NCI-H345 (cell line): ENCODE results near the gene JMJD6.

Experiments
- DNase-seq: peaks from one replicate; lab custom pipeline; 2025; lab: John Stamatoyannopoulos, UW

Gene JMJD6

DNA sequence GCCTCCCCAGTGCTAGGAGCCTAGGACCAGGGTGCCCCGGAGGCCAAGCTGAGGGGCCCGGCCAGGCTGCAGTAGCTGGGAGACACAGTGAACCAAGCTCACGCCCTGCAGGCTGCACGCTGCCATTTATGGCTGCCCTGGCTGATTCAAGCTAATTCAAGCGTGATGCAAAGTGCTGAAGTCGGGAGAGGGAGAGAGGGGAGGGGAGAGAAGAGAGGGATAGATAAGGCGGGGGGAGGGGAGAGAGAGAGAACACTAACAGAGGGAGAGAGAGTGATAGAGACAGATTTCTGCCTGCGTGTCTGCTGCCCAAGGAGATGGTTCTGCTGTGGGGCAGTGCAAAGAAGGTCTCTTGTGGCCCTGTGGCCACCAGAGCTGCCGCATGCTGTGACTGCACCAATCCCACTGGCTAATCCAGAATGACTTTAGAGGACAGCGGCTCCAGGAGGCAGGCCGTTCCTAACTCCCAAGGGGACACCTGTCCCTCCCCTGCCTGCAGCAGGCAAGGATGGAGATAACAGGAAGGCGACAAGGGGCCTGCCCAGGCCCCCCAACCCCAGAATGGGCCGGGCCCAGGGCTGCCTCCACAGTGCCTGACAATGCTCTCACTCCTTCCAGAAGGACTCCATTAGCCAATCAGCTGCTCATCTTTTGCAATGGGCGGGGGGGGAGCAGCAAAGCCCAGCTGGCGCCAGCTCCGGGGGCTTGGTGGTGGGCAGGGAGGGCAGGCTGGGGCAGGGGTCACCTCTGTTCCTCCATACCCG lies 28.5 kb downstream of the JMJD6 start:
- peak; percentile 89 for DNase-seq

DNA sequence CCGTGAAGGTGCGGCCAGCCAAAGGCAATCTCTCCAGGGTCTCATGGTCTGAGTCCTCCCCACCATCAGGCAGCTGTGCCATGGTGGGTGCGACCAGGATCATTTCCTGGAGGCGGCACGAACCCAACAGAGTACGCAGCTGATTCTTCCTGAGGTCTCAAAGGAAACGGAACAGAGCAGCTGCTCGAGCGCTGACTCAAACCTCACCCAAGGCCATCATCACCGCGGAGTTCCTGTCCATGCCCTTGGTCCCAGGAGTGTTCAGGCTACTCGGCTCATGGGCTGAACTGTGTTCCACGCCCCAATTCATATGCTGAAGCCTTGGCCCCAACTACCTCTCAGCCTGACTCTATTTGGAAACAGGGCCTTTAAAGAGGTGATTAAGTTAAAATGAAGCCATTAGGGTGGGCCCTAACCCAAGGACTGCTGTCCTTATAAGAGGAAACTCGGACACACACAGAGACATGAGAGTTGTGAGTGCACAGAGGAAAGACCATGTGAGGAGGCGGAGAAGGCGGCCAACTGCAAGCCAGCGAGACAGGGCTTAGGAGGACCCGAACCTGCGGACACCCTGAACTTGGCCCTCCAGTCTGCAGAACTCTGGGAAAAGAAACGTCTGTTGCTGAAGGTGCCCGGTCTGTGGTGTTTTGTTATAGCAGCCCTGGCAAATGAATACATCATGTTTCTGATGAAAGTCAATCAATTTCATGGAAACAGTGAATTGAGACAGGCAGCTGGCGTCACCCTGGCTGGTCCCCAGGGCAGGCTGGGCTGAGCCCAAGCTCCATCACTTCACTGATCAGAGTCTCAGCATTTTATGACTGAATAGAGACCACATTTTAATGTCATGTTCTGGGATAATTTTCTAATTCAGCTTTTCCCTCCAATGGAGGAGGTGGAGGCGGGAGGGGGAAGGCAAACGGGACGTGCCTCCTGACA lies 29.4 kb downstream of the JMJD6 start:
- no peak for DNase-seq

DNA sequence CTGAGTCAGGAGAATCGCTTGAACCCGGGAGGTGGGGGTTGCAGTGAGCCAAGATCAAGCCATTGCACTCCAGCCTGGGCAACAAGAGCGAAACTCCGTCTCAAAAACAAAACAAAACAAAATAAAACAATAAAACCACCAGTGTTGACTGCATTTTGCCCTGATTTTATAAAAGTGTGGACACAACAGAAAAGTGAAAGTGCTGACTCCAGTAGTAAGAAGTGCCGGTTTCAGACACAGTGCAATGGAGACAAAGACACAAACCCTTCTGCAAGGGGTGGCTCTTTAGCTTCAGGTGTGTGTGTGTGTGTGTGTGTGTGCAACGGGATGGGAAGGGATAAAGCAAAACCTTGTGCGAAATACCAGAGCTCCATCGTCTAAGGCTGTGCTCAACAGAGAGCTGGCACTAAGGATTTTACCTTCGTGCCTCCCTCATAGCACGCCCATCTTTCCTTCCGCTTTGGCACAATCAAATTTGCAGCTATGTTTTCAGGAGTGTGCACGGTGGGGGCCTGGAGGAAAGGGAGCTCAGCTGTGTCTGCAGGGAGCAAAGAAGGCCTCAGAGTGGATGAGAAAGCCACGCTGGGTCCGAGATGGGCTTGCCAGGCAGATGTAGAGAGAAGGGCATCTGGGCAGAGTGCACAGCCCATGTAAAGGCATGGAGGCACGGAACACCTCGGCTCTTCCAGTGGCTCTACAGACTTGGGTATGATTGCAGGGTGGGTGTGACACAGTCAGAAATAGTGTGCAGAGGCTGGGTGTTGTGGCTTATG lies 31.2 kb downstream of the JMJD6 start:
- no peak for DNase-seq

DNA sequence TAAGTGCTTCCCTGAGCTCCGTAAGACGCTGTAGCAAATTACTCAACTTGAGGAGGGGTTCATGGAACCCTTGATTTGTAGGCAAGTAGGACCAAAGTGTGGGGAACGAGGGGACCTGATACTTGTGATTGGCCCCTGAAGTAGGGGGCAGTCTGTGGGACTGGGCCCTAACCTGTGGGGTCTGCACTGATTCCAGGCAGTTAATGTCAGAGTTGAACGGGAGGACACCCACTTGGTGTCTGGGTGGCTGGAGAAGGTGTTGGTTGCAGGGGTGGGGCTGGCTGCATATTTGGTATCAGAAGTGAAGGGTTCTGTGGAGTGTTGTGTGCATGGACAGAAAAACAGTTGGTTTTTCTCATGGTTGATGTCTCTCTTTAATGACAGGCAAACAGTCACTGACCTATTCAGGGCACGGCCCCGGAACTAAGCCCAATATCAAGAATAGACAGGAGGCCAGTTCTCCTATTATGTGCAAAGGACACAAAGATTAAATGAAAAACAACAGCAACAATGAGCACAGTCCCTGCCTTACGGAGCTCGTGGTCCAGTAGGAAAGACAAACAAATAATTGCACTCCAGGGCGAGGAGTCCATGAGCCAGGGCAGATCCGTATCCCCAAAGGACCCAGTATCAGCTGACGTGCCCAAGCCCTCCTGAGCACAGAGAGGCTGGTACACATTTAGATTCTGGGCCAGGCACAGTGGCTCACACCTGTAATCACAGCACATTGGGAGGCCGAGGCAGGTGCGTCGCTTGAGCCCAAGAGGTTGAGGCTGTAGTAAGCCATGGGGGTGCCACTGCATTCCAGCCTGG lies 34.8 kb downstream of the JMJD6 start:
- no peak for DNase-seq

DNA sequence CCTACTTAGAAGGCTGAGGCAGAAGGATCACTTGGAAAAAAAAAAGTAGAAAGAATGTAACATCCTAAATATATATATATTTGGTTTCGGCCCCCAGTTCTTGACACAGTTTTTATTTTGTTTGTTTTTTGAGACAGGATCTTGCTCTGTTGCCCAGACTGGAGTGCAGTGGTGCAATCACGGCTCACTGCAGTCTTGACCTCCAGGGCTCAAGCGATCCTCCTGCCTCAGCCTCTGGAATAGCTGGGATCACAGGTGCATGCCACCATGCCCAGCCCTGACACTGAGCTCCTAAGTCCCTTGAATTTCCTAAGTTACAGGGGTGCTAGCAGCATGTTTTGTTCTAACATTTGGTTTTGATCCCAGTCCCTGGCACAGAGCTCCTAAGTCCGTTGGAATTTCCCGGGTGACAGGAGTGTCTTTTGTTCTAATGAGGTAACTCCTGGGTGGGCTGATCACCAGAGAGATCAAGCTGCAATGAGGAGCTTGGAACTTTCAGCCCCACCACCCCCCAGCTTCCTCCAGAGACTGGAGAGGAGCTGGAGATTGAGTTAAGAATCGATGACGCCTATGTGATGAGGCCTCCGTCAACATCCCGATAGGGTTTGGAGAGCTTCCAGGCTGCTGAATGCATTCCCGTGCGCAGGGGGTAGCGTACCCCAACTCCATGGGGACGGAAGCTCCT lies 35.7 kb downstream of the JMJD6 start:
- DNase-seq = no peak

DNA sequence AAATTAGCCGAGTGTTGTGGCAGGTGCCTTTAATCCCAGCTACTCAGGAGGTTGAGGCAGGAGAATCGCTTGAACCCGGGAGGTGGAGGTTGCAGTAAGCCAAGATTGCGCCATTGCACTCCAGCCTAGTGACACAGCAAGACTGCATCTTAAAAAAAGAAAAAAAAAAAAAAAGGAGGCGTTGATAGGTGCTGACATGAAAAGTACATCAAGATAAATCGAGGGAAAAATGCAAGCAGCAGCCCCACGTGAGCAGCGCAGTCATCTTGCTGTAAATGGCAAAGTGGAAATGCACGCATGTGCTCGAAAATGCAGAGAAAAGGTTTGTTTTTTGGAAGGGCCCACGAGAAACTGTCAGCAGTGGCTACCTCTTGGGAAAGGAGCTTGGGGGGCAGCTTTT lies 36.5 kb downstream of the JMJD6 start:
- no peak for DNase-seq

DNA sequence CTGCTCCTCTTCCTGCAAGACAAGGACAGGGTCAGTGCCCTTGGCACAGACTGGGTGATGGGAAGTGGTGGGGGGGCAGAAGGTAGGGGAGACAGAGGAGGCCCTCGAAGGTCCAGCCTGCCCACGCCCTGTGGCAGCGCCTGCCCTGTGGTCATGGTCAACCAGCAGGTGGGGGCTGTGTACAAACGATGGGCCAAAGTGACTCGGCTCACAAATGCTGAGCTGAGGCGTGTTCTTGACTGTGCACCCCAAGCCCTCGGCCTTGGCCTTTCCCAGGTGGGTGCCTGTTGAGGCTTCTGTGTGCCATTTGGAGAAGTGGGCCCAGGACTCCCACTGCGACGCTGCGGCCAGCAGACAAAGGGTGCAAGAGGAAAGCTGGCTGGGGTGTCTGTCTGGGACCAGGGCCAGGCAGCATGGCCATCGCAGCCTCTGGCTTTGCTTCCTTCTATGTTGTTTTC lies 38.2 kb downstream of the JMJD6 start:
- DNase-seq = no peak

DNA sequence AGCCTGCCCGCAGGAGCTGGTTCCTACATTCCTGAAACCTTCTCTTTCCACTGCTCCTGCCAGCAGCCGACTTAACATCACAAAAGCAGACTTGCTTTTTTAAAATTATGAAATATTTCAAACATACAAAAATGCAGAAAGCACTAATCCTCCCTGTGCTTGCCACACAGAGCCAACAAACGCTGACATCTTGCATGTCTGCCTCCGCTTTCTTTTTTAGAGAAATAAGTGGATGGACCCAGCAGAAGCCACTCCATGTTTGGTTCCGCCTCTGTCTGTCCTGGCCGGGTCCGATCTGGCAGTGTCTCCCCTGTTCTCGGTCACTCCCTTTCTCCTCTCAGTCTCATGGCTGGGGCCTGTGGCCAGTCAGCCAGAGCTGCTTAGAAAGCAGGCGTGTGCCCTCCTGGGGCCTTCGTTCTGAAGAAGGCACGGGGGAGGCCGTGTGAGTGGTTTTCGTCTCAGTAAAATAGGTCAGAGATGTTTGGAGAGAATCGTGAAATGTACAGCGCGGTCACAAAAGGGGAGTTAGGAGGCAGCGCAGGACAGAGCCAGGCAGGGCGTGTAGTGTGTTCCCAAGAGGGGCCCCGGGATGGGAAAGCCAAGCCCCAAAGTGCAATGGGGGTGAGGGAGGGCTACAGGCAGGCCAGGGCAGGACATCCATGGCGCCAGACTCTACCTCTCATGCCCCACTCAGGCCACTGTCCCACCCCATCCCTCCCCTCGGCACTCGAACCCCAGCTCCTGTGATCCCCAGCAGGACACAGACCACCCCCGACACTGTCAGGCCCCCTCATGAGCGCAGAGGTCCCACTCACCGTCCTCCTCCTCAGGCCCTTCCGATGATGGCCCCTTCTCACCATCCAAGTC lies 38.9 kb downstream of the JMJD6 start:
- DNase-seq = no peak

DNA sequence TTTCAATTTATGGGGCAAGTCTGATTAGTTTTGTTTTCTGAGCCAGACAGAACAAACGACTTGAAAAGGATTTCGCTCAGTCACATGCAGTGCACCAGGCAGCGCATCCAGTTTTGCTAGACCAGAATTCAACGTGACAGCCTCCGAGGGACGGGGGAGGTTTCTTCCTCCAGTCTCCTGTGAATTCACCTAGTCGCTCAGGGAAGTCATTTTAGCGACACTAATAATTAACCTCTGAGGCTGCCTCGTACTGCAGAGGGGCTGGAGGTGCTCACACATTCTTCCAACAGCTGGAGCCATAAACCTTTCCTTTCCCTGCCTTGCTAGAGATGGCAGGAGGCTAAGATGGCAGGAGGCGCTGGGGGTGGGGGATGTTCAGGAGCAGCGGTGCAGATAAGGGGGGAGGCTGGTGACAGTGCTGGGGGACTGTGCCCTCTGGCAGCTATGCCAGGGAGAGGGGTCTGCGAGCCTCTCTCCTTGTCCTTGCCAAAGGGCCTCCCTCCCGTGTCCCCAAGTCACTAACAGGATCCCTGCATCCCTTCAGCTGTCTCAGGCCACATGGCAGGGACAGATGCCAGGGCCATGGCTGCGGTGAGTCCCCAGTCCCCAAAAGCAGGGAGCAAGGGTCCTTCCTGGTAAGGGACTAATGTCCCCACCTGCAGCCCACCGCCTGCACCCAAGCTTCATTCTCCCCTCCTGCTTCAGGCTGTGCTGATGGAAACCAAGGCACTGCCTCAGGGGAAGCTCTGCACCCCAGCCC lies 39.7 kb downstream of the JMJD6 start:
- DNase-seq = no peak

DNA sequence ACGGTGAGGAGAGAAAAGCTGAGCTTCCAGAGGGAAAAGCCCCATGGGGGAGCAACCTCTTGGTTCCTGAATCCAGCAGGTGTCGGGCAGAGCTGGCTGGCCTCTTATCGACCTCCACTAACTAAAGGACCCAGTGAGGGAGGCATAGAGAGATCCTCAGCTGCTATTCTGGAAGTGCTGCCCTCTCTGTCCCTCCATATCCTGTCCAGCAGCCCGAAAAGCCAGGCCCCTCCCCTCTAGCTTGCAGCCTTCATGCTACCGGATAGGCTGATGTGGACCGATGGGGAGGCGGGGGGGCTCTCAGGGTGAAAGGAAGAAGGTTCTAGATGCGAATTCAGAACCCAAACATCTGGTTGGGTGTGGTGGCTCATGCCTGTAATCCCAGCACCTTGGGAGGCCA lies 40.6 kb downstream of the JMJD6 start:
- no peak for DNase-seq

DNA sequence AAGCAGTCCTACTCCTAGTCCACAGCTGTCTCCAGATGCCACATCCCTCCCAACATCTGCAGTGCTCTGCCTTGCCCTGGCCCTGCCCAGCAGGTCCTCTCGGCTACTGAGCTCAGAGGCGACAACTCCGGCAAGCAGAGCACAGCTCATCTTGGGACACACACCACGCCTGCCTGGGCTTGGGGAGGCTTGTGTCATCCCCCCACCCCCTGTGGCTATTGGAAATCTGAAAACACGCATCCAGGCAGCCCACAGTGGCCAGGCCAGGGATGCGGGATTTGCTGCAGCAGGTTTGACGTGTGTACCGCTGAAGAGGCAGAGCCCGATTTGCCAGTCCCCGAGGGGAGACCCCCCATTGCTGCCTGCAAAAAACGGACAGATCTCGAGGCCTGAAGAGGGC lies 41.0 kb downstream of the JMJD6 start:
- DNase-seq = no peak

DNA sequence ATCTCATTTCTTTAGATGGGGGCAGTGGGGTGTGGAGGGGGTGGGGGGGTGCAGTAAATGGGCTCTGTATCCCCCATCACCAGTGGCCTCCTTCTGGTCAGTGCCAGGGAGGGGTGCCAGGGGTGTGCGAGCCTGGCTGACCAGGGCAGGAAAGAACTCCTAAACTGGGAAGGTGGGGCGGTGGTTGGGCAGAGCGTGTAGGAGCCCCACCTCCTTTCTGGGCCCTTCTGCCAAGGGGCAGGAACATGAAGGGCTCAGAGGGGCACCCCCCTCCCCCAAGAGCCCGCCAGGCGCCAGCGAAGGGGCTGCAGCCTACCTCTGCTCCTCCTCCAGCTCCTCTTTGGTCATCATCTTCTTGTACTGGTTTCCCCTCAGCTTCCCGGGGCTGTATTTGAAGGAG lies 41.6 kb downstream of the JMJD6 start:
- no peak for DNase-seq

DNA sequence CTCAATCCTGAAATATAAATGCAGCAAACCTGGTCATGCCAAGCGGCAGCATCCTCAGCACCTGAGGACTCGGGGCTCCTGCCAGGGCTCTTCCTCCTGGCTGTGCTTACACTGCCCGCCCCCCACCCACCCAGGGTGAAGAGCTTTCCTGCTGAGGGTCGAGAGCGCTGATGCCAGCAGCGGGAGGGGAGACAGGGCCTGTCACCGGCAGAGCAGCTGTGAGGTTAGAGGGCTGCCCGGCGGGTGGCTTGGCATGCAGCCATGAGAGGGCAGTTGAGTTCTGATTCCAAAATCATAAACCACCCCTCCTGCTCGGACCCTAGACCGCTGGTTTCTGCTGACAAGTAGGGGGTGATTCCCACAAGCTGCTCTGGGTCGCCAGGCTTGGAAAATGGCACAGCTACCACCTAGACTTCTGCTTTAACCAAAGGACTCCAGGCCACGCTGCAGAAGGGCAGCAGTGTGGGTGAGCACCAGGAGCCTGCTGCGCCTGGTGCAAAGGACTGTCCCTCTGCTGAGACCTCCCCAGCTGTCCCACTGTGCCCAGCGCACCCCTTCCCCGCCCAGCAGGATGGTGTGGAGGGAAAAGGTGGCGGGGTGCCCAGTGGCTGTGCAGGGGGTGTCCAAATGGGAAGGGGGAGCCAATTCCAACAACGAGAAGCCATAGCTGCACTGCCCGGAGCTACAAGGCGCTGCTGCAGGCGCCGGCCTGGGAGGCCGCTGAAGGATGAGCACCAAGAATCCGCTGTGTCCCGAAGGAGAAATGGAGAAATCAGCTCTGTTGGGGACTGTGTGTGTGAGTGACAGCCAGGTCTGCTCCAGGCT lies 42.3 kb downstream of the JMJD6 start:
- peak; percentile 32 for DNase-seq

DNA sequence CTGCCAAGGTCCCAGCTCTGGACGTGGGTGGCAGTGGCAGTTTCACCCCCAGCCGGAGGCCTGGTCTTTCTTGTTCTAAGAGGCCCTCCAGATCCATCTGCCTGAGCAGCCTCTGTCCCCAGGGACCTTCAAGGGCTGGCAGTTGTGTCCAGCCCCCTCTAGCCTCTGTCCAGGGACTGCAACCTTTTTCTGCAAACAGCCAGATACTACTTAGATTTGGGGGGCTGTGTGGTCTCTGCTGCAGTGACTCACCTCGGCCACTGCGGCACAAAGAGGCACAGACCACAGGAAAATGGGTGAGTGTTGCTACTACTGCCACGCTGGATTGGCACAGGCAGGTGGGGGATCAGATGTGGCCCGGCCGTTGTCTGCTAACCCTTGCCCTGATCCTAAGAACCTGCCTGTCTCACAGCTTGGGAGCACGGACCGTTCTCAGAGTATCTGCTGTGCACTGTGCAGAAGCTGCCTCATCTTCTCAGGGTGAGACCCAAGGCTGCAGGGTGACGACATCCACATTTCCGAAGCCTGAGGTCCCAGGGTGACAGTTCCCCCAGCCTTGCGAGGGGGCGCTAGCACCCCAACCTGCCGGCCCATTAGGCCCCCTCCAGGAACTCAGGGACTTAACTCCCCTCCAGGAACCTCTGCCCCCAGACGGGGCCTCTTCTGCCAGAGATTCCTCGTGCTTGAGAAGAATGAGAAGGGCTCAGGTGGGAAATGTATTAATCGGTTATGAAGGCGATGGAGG lies 43.2 kb downstream of the JMJD6 start:
- DNase-seq = no peak

DNA sequence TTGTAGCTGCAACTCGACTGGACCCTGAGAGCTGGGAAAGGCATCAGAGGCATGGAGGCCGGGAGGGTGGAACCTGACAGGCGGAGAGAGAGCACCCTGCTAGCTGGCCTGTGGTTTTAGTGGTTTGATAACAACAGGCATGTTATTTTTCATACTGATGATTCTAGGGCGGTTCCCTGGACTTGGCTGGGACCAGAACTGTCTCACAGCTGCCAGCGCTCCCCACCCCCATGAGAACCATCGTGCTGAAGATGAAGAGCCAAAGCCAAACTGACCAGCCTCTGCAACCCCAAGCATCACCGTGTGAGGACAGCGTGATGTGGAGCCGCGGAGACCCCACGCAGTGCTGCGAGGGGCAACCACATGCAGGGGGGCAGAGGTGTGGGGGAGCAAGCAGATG lies 44.1 kb downstream of the JMJD6 start:
- DNase-seq = no peak

DNA sequence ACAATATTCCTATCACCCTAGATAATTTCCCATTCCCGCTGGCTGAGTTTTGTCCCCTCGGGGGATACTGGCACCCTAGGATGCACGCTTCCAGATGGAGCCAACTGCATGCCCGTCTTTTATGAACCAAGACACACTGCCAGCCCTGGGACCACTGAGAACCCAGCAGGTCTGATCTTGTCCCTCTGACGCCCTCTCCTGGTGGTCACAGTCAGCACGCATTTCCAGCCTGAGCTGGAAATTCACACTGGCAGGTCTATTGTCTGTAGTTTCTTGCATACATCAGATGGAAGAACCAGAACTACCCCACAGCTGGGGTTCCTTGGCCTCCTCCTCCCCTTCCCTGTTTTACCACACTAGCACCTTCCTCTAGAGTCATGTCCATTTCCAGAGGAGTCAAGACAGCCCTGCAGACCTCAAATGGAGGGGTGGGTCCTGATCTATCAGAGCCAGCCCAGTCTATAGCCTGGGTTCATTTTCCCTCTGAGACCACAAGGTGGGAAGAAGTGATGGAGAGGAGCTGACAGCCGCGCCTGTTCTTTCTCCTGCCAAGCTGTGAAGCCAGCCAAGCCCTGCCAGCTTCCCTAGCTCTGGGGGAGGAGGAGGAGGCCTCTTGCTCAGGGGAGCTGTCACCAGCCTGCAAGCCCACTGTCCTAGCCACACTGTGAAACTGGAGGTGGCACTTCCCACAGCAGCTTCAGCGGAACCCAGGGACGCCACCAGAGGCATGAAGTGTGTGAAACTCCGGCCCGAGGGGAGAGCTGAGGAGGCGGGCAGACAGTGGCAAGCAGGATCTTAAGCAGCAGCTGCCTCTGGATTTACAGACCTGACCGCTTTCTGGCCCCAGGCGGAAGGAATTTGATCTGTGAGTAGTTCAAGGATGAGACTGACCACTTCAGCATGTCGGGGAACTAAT lies 44.9 kb downstream of the JMJD6 start:
- peak; percentile 49 for DNase-seq
